H1 (cell line): Measurements from ENCODE around the gene BCL11A. TPM values are rescaled to one million over a fixed set of nuclear protein-coding genes. Genes with fewer than 3 reads are reported as not detected.

Experiments
- polyA plus RNA-seq, 7 experiments: library from polyadenylated mRNA; depleted of rRNA in 3 of 7; stranded (reverse) in 5 of 7; unstranded in 2 of 7; fragments of >200 nt in 5 of 7; fragments of 200-250 nt in 2 of 7; gene quantifications; 1 replicate in 5 of 7; 2 replicates in 1 of 7; 4 replicates in 1 of 7; pipeline versions ENCODE4 v1.2.1 to v1.2.3, GENCODE V29; 2011 to 2013; ENCODE audit warnings: missing spikeins in 2 of 7, mixed read lengths in 2 of 7
- total RNA-seq: library from RNA; stranded (reverse); fragmentation: NEBNext Ultra II Directional; extraction: Animal tissue kit (Norgen Biotek cat#: 25700); gene quantifications from 2 replicates; pipeline ENCODE4 v1.2.1, GENCODE V29; 2021
- TF ChIP-seq, protein P1 (sequence below): fragments of 300-600 bp; sonication (generic); IDR thresholded peaks from 2 replicates; pipeline ENCODE4 v1.7.1; 2012; ENCODE audit warnings: low read length, moderate library complexity, mild to moderate bottlenecking, inconsistent platforms; ENCODE audit not compliant: insufficient replicate concordance

Gene BCL11A
- total and polyA plus RNA-seq, 2 of the 8 experiments (the other 6 are each of a cell fraction or from before 2014, with no cell fraction given) = 11.9 to 59.3 TPM

GRCh38 chr2:60507211-60507965, 46.1 kb downstream of the BCL11A start (continued):
- TF ChIP-seq, protein P1, sequence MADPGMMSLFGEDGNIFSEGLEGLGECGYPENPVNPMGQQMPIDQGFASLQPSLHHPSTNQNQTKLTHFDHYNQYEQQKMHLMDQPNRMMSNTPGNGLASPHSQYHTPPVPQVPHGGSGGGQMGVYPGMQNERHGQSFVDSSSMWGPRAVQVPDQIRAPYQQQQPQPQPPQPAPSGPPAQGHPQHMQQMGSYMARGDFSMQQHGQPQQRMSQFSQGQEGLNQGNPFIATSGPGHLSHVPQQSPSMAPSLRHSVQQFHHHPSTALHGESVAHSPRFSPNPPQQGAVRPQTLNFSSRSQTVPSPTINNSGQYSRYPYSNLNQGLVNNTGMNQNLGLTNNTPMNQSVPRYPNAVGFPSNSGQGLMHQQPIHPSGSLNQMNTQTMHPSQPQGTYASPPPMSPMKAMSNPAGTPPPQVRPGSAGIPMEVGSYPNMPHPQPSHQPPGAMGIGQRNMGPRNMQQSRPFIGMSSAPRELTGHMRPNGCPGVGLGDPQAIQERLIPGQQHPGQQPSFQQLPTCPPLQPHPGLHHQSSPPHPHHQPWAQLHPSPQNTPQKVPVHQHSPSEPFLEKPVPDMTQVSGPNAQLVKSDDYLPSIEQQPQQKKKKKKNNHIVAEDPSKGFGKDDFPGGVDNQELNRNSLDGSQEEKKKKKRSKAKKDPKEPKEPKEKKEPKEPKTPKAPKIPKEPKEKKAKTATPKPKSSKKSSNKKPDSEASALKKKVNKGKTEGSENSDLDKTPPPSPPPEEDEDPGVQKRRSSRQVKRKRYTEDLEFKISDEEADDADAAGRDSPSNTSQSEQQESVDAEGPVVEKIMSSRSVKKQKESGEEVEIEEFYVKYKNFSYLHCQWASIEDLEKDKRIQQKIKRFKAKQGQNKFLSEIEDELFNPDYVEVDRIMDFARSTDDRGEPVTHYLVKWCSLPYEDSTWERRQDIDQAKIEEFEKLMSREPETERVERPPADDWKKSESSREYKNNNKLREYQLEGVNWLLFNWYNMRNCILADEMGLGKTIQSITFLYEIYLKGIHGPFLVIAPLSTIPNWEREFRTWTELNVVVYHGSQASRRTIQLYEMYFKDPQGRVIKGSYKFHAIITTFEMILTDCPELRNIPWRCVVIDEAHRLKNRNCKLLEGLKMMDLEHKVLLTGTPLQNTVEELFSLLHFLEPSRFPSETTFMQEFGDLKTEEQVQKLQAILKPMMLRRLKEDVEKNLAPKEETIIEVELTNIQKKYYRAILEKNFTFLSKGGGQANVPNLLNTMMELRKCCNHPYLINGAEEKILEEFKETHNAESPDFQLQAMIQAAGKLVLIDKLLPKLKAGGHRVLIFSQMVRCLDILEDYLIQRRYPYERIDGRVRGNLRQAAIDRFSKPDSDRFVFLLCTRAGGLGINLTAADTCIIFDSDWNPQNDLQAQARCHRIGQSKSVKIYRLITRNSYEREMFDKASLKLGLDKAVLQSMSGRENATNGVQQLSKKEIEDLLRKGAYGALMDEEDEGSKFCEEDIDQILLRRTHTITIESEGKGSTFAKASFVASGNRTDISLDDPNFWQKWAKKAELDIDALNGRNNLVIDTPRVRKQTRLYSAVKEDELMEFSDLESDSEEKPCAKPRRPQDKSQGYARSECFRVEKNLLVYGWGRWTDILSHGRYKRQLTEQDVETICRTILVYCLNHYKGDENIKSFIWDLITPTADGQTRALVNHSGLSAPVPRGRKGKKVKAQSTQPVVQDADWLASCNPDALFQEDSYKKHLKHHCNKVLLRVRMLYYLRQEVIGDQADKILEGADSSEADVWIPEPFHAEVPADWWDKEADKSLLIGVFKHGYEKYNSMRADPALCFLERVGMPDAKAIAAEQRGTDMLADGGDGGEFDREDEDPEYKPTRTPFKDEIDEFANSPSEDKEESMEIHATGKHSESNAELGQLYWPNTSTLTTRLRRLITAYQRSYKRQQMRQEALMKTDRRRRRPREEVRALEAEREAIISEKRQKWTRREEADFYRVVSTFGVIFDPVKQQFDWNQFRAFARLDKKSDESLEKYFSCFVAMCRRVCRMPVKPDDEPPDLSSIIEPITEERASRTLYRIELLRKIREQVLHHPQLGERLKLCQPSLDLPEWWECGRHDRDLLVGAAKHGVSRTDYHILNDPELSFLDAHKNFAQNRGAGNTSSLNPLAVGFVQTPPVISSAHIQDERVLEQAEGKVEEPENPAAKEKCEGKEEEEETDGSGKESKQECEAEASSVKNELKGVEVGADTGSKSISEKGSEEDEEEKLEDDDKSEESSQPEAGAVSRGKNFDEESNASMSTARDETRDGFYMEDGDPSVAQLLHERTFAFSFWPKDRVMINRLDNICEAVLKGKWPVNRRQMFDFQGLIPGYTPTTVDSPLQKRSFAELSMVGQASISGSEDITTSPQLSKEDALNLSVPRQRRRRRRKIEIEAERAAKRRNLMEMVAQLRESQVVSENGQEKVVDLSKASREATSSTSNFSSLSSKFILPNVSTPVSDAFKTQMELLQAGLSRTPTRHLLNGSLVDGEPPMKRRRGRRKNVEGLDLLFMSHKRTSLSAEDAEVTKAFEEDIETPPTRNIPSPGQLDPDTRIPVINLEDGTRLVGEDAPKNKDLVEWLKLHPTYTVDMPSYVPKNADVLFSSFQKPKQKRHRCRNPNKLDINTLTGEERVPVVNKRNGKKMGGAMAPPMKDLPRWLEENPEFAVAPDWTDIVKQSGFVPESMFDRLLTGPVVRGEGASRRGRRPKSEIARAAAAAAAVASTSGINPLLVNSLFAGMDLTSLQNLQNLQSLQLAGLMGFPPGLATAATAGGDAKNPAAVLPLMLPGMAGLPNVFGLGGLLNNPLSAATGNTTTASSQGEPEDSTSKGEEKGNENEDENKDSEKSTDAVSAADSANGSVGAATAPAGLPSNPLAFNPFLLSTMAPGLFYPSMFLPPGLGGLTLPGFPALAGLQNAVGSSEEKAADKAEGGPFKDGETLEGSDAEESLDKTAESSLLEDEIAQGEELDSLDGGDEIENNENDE = no peak
